Ishikawa (cell line): ENCODE data around the gene ADIPOR1.

ENCODE experiments used
- EGR1 ChIP-seq: IDR thresholded peaks from 2 replicates; pipeline ENCODE4 v1.6.1; 2012
- EP300 ChIP-seq: IDR thresholded peaks from 2 replicates; pipeline ENCODE4 v1.6.1; 2012; ENCODE audit warnings: borderline replicate concordance
- MAX ChIP-seq: IDR thresholded peaks from 2 replicates; pipeline ENCODE4 v1.6.1; 2012
- NFIC ChIP-seq: IDR thresholded peaks from 2 replicates; pipeline ENCODE4 v1.6.1; 2012
- RAD21 ChIP-seq: IDR thresholded peaks from 2 replicates; pipeline ENCODE4 v1.6.1; 2012; ENCODE audit warnings: low read depth
- YY1 ChIP-seq: IDR thresholded peaks from 2 replicates; pipeline ENCODE4 v1.6.1; 2012; ENCODE audit warnings: low read depth
- ZBTB7A ChIP-seq: IDR thresholded peaks from 2 replicates; pipeline ENCODE4 v1.6.1; 2012; ENCODE audit warnings: low read depth

- TF ChIP-seq YY1 (no peak), EP300 (no peak), NFIC (no peak), RAD21 (no peak), MAX (no peak), ZBTB7A (no peak), EGR1 (no peak)
Measured at GRCh38 chr1:202981939-202982338, 23.8 kb upstream of the ADIPOR1 start.
